Neural crest cell (in vitro differentiated cells): Measurements from ENCODE around the gene METTL22. TPM values are rescaled to one million over a fixed set of nuclear protein-coding genes. Genes with fewer than 3 reads are reported as not detected.

Source experiments
- DNase-seq: peaks from one replicate; pipeline ENCODE4 v3.0.0; 2021; ENCODE audit warnings: low read depth, mixed read lengths, low spot score
- H3K27ac Mint-ChIP-seq: one replicate; pipeline ENCODE4 v1.8.0; 2021; ENCODE audit warnings: mild to moderate bottlenecking, mixed read lengths; ENCODE audit not compliant: unreplicated experiment
- H3K27me3 Mint-ChIP-seq: 2 replicates; pipeline ENCODE4 v1.8.0; 2021; ENCODE audit warnings: low read depth, mild to moderate bottlenecking, mixed read lengths
- H3K36me3 Mint-ChIP-seq: 2 replicates; pipeline ENCODE4 v1.8.0; 2021; ENCODE audit warnings: low read depth, mild to moderate bottlenecking, mixed read lengths
- H3K4me1 Mint-ChIP-seq: 2 replicates; pipeline ENCODE4 v1.8.0; 2021; ENCODE audit warnings: mixed read lengths
- H3K4me3 Mint-ChIP-seq: one replicate; pipeline ENCODE4 v1.8.0; 2021; ENCODE audit warnings: mild to moderate bottlenecking, mixed read lengths
- H3K9me3 Mint-ChIP-seq: 2 replicates; pipeline ENCODE4 v1.8.0; 2021; ENCODE audit warnings: mixed read lengths
- long read RNA-seq: library from polyadenylated mRNA; unstranded; transcript quantifications from one replicate; pipeline ENCODE4 v2.0.0, GENCODE V29; 2020
- total RNA-seq: library from RNA; stranded (reverse); gene quantifications from 2 replicates; pipeline ENCODE4 v1.2.1, GENCODE V29; 2021
- TF ChIP-seq, protein P1 (sequence below): fragments of 200-600 bp; sonication (generic); conservative IDR thresholded peaks from 2 replicates; pipeline ENCODE4 v1.5.0; 2021; ENCODE audit warnings: antibody characterized with exemption, mild to moderate bottlenecking

Gene METTL22, protein sequence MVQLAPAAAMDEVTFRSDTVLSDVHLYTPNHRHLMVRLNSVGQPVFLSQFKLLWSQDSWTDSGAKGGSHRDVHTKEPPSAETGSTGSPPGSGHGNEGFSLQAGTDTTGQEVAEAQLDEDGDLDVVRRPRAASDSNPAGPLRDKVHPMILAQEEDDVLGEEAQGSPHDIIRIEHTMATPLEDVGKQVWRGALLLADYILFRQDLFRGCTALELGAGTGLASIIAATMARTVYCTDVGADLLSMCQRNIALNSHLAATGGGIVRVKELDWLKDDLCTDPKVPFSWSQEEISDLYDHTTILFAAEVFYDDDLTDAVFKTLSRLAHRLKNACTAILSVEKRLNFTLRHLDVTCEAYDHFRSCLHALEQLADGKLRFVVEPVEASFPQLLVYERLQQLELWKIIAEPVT
- 52.0 and 57.0 TPM in 2 replicates for total RNA-seq
- long read RNA-seq, full-length matches to known transcripts: 24 of 49 reads
- long read RNA-seq, partial matches to known transcripts: 3 of 49 reads
- long read RNA-seq, other reads (novel, unspliced or antisense): 22 of 49 reads

DNA sequence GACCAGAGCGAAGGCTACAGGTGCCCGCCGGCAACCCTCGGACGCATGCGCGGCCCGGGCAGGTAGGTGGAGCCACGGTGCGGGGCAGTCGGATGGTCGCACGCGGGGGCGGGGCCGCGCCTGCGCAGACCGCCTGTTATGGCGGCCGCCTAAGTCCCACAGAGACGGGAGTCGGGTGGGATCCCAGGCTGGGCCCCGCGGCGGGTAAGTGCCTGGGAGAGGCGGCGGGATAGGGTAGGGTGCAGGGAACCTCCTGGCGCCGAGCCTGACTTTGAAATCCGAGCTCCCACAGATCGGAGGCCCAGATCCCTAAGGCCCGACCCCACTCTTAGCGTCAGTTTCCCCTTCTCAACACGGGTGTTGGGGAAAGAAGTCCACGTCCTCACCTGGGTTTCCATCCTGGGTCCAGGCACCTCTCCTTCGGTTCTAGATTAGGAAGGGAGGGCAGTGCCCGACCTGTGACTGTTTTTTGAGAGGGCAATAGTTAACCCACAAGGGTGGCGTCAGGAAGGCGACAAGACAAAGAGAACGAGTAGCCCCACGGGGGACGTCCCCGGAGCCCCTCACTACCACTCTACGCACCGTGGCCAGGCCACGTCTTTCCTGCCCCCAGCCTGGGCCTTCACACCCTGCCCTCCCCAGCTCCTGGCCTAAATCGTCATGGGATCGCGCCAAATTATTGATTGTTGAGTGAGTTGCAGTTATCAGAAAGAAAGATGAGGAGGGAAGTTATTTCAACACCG lies at the start of gene METTL22:
TSS of gene METTL22 (plus strand) at position 127 of the 743 bp plus-strand sequence. CDS start 3,968 bp downstream, outside the sequence.
- Mint-ChIP-seq H3K27me3 (peaks cover 11% of the 10 kb centered on the region), H3K36me3 (no peaks in the 10 kb centered on the region), H3K4me3 (peak within 1 kb of the TSS; percentile 99), H3K9me3 (no peaks in the 10 kb centered on the region), H3K27ac (peak within 1 kb of the TSS; percentile 100), H3K4me1 (peaks cover 15% of the 10 kb centered on the region)
- peak; percentile 88 for DNase-seq
- TF ChIP-seq, protein P1, sequence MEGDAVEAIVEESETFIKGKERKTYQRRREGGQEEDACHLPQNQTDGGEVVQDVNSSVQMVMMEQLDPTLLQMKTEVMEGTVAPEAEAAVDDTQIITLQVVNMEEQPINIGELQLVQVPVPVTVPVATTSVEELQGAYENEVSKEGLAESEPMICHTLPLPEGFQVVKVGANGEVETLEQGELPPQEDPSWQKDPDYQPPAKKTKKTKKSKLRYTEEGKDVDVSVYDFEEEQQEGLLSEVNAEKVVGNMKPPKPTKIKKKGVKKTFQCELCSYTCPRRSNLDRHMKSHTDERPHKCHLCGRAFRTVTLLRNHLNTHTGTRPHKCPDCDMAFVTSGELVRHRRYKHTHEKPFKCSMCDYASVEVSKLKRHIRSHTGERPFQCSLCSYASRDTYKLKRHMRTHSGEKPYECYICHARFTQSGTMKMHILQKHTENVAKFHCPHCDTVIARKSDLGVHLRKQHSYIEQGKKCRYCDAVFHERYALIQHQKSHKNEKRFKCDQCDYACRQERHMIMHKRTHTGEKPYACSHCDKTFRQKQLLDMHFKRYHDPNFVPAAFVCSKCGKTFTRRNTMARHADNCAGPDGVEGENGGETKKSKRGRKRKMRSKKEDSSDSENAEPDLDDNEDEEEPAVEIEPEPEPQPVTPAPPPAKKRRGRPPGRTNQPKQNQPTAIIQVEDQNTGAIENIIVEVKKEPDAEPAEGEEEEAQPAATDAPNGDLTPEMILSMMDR: no peak

DNA sequence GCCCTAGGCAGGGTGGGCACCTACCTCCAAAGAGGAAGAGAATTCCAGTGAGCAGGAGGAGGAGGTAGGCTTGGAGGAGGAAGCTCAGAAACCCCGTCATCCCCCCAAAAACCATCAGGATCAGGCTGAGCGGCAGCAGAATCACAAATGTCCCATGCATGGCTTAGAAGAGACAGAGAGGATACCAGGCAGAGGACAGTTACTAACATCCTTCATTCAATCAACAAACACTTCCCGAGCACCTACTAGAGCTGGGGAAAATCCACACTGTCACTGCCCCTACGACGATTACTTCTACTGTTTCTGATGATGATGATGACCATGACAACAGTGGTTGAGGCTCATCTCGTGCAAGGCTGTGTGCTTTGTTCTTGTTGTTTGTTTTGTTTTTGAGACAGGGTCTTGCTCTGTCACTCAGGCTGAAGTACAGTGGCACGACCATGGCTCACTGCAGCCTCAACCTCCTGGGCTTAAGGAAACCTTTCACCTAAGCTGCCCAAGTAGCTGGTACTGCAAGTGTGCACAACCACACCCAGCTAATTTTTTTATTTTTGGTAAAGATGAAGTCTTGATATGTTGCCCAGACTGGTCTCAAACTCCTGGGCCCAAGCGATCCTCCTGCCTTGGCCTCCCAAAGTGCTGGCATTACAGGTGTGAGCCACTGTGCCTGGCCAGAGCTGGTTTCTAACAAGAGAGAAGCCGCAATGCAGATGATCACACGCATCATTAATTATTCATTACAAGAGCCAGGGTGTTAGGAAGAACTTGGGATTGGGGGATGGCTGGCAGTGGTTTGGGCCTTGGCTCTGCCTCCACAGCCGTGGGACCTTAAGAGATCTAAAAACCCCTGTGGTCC lies 49.2 kb upstream of the METTL22 start:
- Mint-ChIP-seq H3K4me3 (peak overlapping the region; percentile 62), H3K27me3 (peaks cover 7% of the 10 kb centered on the region), H3K9me3 (no peaks in the 10 kb centered on the region), H3K27ac (peak overlapping the region; percentile 99), H3K36me3 (no peaks in the 10 kb centered on the region), H3K4me1 (peaks cover 46% of the 10 kb centered on the region)
- no peak for DNase-seq
- TF ChIP-seq, protein P1: no peak

DNA sequence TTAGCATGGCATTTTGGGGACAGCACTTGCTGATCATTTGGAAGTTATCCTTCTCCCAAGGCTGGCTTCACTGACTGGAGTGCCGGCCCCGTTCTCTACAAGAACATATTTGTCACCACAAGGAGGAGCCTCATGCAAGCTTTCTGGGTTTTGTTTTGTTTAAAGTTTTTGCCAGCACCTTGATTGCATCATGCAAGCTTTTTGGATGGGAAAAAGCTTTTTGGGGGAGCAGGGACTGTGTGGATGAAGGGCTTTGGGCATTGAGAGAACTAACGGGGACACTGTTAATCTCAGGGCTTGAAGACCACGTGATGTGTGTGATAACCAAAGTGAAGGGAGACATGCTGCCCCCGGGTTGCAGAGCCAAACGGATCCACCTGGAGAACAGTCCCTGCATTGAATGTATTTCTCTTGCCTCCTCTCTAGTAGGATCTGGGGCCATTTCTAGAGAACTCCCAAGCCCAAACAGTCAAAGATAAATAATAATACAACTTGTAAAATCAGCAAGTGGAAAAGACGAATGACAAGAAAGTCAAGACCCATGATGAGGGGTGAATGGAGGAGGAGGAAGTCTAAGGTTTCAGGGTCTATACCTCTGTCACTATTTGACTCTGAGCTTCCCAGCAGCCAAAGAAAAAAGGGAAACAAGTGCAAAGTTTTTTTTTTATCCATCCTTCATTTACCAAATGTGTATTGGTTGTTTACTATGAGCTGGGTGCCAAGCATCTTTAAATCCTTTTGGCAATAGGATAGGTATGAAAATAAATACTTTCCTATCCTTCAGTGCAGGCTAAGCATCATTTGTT lies 48.4 kb upstream of the METTL22 start:
- Mint-ChIP-seq H3K4me3 (peak overlapping the region; percentile 62), H3K27me3 (peaks cover 3% of the 10 kb centered on the region), H3K9me3 (no peaks in the 10 kb centered on the region), H3K4me1 (peaks cover 40% of the 10 kb centered on the region), H3K27ac (peak overlapping the region; percentile 90), H3K36me3 (no peaks in the 10 kb centered on the region)
- TF ChIP-seq, protein P1: peak; percentile 72
- DNase-seq: no peak

DNA sequence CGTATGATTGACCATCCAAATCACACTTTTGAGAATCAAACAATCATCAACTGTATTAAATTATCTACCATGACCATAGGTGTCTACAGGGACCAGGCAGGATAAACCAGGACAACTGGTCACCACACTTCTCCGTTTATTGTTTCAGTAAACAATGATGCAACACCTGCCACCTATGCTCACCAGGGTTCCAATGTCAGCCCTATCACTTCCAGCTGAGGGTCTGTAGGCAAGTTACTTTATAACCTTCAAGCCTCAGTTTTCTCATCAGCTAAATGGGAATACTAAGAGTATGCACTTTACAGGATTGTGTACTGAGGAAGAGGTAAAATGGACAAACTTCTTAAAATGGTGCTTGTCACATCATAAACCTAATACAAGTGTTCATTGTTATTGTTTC lies 46.1 kb upstream of the METTL22 start:
- TF ChIP-seq, protein P1: no peak
- Mint-ChIP-seq H3K27me3 (peaks cover 3% of the 10 kb centered on the region), H3K9me3 (no peaks in the 10 kb centered on the region), H3K36me3 (no peaks in the 10 kb centered on the region), H3K27ac (no peak overlapping the region), H3K4me3 (no peak overlapping the region), H3K4me1 (peaks cover 34% of the 10 kb centered on the region)
- DNase-seq: no peak
